PC-3 (cell line): Measurements from ENCODE around the gene SENP3. TPM values are rescaled to one million over a fixed set of nuclear protein-coding genes. Genes with fewer than 3 reads are reported as not detected.

Experiments
- ATAC-seq: fragments of 200-7000 bp; cut with Tn5 transposase; 2 replicates; pipeline ENCODE4 v1.9.1; 2020; ENCODE audit warnings: mild to moderate bottlenecking, moderate library complexity
- BruUV-seq: library from RNA; stranded (reverse); fragments of 400-500 nt; replicated peaks from 2 replicates; lab custom pipeline; 2021; lab: Mats Ljungman, UMichigan
- CTCF ChIA-PET: fragments of 300-600 bp; sonication (Branson Sonifier 250); formaldehyde crosslinking; loops from one replicate; lab custom pipeline; 2022; ENCODE audit warnings: antibody characterized with exemption; lab: Charles Lee
- POLR2A ChIA-PET: fragments of 300-600 bp; sonication (Branson Sonifier 250); formaldehyde crosslinking; loops from one replicate; lab custom pipeline; 2022; ENCODE audit warnings: antibody characterized with exemption; ENCODE audit not compliant: unreplicated experiment; lab: Charles Lee
- DNase-seq: peaks from one replicate; pipeline ENCODE4 v3.0.0-alpha.2; 2015
- H2AFZ ChIP-seq: fragments of 300-600 bp; sonication (generic); 2 replicates; pipeline ENCODE4 v1.6.0; 2016; ENCODE audit warnings: antibody characterized with exemption, low read length
- H3F3A ChIP-seq: fragments of 300-600 bp; sonication (generic); one replicate; pipeline ENCODE4 v1.6.0; 2017; ENCODE audit warnings: antibody characterized with exemption, low read length, control low read depth, mild to moderate bottlenecking; ENCODE audit not compliant: unreplicated experiment
- H3K27ac ChIP-seq: fragments of 300-600 bp; sonication (generic); 2 replicates; pipeline ENCODE4 v1.5.1; 2016; ENCODE audit warnings: mild to moderate bottlenecking, low read length
- H3K27me3 ChIP-seq: fragments of 300-600 bp; sonication (generic); 2 replicates; pipeline ENCODE4 v1.6.1; 2016; ENCODE audit warnings: low read length, mixed read lengths
- H3K36me3 ChIP-seq: fragments of 300-600 bp; sonication (generic); 2 replicates; pipeline ENCODE4 v1.6.1; 2016; ENCODE audit warnings: low read depth, mixed run types, low read length, mixed read lengths
- H3K4me1 ChIP-seq: fragments of 300-600 bp; sonication (generic); 2 replicates; pipeline ENCODE4 v1.5.1; 2016; ENCODE audit warnings: low read length; ENCODE audit not compliant: insufficient read depth
- H3K4me2 ChIP-seq: fragments of 300-600 bp; sonication (generic); 2 replicates; pipeline ENCODE4 v1.6.0; 2016; ENCODE audit warnings: low read length
- H3K4me3 ChIP-seq: fragments of 300-600 bp; sonication (generic); 2 replicates; pipeline ENCODE4 v1.5.1; 2016; ENCODE audit warnings: mild to moderate bottlenecking, low read length, mixed read lengths
- H3K79me2 ChIP-seq: fragments of 300-600 bp; sonication (generic); 2 replicates; pipeline ENCODE4 v1.6.1; 2017; ENCODE audit warnings: low read length, mixed read lengths
- H3K9ac ChIP-seq: fragments of 300-600 bp; sonication (generic); 2 replicates; pipeline ENCODE4 v1.6.0; 2016; ENCODE audit warnings: mild to moderate bottlenecking, low read length
- H3K9me2 ChIP-seq: fragments of 300-600 bp; sonication (generic); replicated peaks from 2 replicates; pipeline ENCODE4 v1.6.1; 2016; ENCODE audit warnings: mixed run types, low read length, mixed read lengths
- H3K9me3 ChIP-seq: fragments of 300-600 bp; sonication (generic); 2 replicates; pipeline ENCODE4 v1.6.1; 2016; ENCODE audit warnings: low read length, mixed read lengths
- H4K20me1 ChIP-seq: fragments of 300-600 bp; sonication (generic); 2 replicates; pipeline ENCODE4 v1.6.1; 2016; ENCODE audit warnings: low read length, mixed read lengths
- CTCF ChIP-seq: fragments of 300-600 bp; sonication (generic); conservative IDR thresholded peaks from 2 replicates; pipeline ENCODE4 v1.5.1; 2017; ENCODE audit warnings: antibody characterized with exemption, low read depth, mild to moderate bottlenecking, low read length
- EZH2 ChIP-seq: fragments of 300-600 bp; sonication (generic); IDR thresholded peaks from one replicate; pipeline ENCODE4 v1.6.1; 2017; ENCODE audit warnings: antibody characterized with exemption, mild to moderate bottlenecking, low read length; ENCODE audit not compliant: unreplicated experiment
- EZH2phosphoT487 ChIP-seq: fragments of 300-600 bp; sonication (generic); IDR thresholded peaks from 2 replicates; pipeline ENCODE4 v1.6.1; 2018; ENCODE audit warnings: mild to moderate bottlenecking, antibody characterized with exemption, low read length, borderline replicate concordance
- intact Hi-C: fragments of 100-400 bp; cut with micrococcal nuclease; formaldehyde crosslinking; loops from 2 replicates; pipeline ENCODE4 v1.9.0; 2023
- total RNA-seq: library from RNA; depleted of rRNA; stranded (reverse); fragments of >200 nt; gene quantifications from 2 replicates; pipeline ENCODE4 v1.2.3, GENCODE V29; 2014

Gene SENP3
- total RNA-seq, 1 experiment from 2014 or later, result 82.8 TPM

GRCh38 chr17:7586673-7587419 is 25.1 kb downstream of the SENP3 start:
- H3K4me2 ChIP-seq, result 0 out of 2 replicates have a peak overlapping the region, but pooled peaks have one; percentile 69
- BruUV-seq, result no TSS peak
- no peak for TF ChIP-seq EZH2phosphoT487
- 0 out of 2 replicates have a peak, but pooled peaks have one; percentile 29 for TF ChIP-seq CTCF
- TF ChIP-seq EZH2, result no peak
- H3K9me3 ChIP-seq, result no peaks in the 10 kb centered on the region
- H3K4me3 ChIP-seq, result no peak overlapping the region
- ChIA-PET POLR2A (interaction anchor here (0.6 kb wide), 1 partner anchor 13 kb away, joined by 4 read pairs; no protein-coding TSS in a partner anchor), CTCF (no interaction called here)
- no peaks in the 10 kb centered on the region for H4K20me1 ChIP-seq
- intact Hi-C loops, result no loop called here
- H3K27ac ChIP-seq, result no peak overlapping the region
- H3K9ac ChIP-seq, result no peak overlapping the region
- peaks cover 58% of the 10 kb centered on the region for H3K4me1 ChIP-seq
- H2AFZ ChIP-seq, result no peak overlapping the region
- peaks cover 49% of the 10 kb centered on the region for H3K79me2 ChIP-seq
- H3F3A ChIP-seq, result no peaks in the 10 kb centered on the region
- no peaks in the 10 kb centered on the region for H3K9me2 ChIP-seq
- no peak for ATAC-seq
- no peaks in the 10 kb centered on the region for H3K27me3 ChIP-seq
- peak; percentile 19 for DNase-seq
- no peaks in the 10 kb centered on the region; the same call in 1 of the 2 replicates for H3K36me3 ChIP-seq

DNA sequence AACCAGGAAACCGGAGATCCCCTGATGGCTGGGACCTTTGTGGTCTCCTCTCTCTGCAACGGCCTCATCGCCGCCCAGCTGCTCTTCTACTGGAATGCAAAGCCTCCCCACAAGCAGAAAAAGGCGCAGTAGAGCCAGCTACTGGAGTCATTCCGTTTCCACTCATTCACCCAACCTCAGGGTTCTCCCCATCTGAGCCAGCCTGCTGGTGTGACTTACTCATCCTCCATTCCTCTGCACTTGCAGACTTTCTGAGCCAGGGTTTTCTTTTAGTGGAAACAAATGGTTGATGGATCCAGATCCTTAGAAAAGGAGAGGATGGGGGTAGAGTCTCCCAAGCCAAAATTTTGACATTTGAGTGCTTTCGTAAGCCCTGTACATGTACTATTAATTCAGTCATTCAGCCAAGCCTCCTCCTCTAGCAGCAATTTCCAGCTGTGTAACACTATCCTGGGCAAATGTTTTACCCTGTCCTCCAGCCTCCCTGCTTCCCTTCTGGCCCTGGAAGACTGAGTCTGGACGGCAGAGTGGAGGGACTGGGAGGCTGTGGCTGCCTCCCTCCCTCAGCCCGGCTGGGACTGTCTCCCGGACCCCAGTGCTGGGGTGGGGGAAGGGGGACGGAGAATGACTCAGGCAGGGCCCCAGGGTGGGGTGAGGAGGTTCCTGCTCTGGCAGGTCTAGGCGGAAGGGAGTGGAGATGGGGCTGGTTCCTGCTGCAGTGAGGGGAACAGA is 25.9 kb downstream of the SENP3 start:
- Histone ChIP-seq H4K20me1 (no peaks in the 10 kb centered on the region), H3K4me2 (peak overlapping the region; percentile 69), H3K27ac (peak overlapping the region; percentile 70), H3K9me2 (no peaks in the 10 kb centered on the region), H3K9ac (peak overlapping the region; percentile 25; the same call in 1 of the 2 replicates), H2AFZ (no peak overlapping the region), H3K27me3 (no peaks in the 10 kb centered on the region), H3K36me3 (no peaks in the 10 kb centered on the region; the same call in 1 of the 2 replicates), H3F3A (no peaks in the 10 kb centered on the region), H3K4me1 (peaks cover 58% of the 10 kb centered on the region), H3K9me3 (no peaks in the 10 kb centered on the region), H3K4me3 (peak overlapping the region; percentile 30; the same call in 1 of the 2 replicates), H3K79me2 (peaks cover 42% of the 10 kb centered on the region)
- intact Hi-C loops, result no loop called here
- no peak for TF ChIP-seq EZH2
- no peak for TF ChIP-seq CTCF
- TF ChIP-seq EZH2phosphoT487, result no peak
- peak; percentile 45 for ATAC-seq
- CTCF ChIA-PET, result no interaction called here
- POLR2A ChIA-PET, result interaction anchor here (0.6 kb wide), 1 partner anchor 13 kb away, joined by 4 read pairs; no protein-coding TSS in a partner anchor
- peak; percentile 45 for DNase-seq
- BruUV-seq, result no TSS peak
